GM18520 (cell line): ENCODE data around the gene MYH7.
"Not testable (repeated sequence)": the region's sequence is repeated elsewhere in the genome, so short reads cannot be mapped to it uniquely, and the experiment has no call there.

Source experiments
- ATAC-seq: cut with Tn5 transposase; IDR thresholded peaks from one replicate; pipeline ENCODE4 v1.9.1; 2021; ENCODE audit not compliant: unreplicated experiment

Gene MYH7

GRCh38 chr14:23435543-23436326 lies at the start of gene MYH7:
Gene MYH7, minus strand, starts transcription at chr14:23435660. Its CDS starts 1,928 bp downstream, at chr14:23433732.
- ATAC-seq, result no peak

GRCh38 chr14:23483236-23483854 lies 47.9 kb upstream of the MYH7 start:
- ATAC-seq, result no peak

GRCh38 chr14:23482823-23483148 lies 47.3 kb upstream of the MYH7 start:
- no peak for ATAC-seq

GRCh38 chr14:23481979-23482822 lies 46.7 kb upstream of the MYH7 start:
- ATAC-seq, result no peak

- ATAC-seq, result no peak
Measured at GRCh38 chr14:23481362-23481970, 46.0 kb upstream of the MYH7 start.

- ATAC-seq, result no peak
Measured at GRCh38 chr14:23478109-23478759, 42.8 kb upstream of the MYH7 start.

GRCh38 chr14:23470947-23471346 lies 35.5 kb upstream of the MYH7 start:
- no peak for ATAC-seq

- no peak for ATAC-seq
Measured at GRCh38 chr14:23469906-23470403, 34.5 kb upstream of the MYH7 start.

GRCh38 chr14:23469127-23469905 lies 33.9 kb upstream of the MYH7 start, which contains the start of gene NGDN:
Gene NGDN, plus strand, starts transcription at chr14:23469703. Its CDS starts 13 bp downstream, at chr14:23469716.
- peak; percentile 97 for ATAC-seq

- ATAC-seq, result no peak
Measured at GRCh38 chr14:23468704-23469126, 33.3 kb upstream of the MYH7 start.

GRCh38 chr14:23465261-23465660 lies 29.8 kb upstream of the MYH7 start:
- ATAC-seq, result no peak

- ATAC-seq, result no peak
Measured at GRCh38 chr14:23464700-23465099, 29.2 kb upstream of the MYH7 start.

- ATAC-seq, result no peak
Measured at GRCh38 chr14:23460960-23461359, 25.5 kb upstream of the MYH7 start.

- no peak for ATAC-seq
Measured at GRCh38 chr14:23457587-23458445, 22.4 kb upstream of the MYH7 start.

- ATAC-seq, result not testable (repeated sequence)
Measured at GRCh38 chr14:23456883-23457586, 21.6 kb upstream of the MYH7 start.

GRCh38 chr14:23454445-23454856 lies 19.0 kb upstream of the MYH7 start:
- no peak for ATAC-seq

- ATAC-seq, result no peak
Measured at GRCh38 chr14:23452237-23452636, 16.8 kb upstream of the MYH7 start.

- no peak for ATAC-seq
Measured at GRCh38 chr14:23450379-23450778, 14.9 kb upstream of the MYH7 start.
